HG02973 (cell line): Measurements from ENCODE around the gene ACP2.
A peak's percentile ranks its signal among the peaks of the same experiment; 100 is the strongest.

ENCODE experiments used
- ATAC-seq: cut with Tn5 transposase; IDR thresholded peaks from one replicate; pipeline ENCODE4 v1.9.1; 2021; ENCODE audit warnings: moderate library complexity; ENCODE audit not compliant: unreplicated experiment

ACP2 gene

GRCh38 chr11:47269002-47269828, 20.6 kb upstream of the ACP2 start:
- ATAC-seq = peak; percentile 41

GRCh38 chr11:47268448-47269001, 19.9 kb upstream of the ACP2 start:
- no peak for ATAC-seq

- no peak for ATAC-seq
These were observed 19.3 kb upstream of the ACP2 start for GRCh38 chr11:47267876-47268275.

- no peak for ATAC-seq
These were observed 15.9 kb upstream of the ACP2 start for GRCh38 chr11:47264521-47264920.

DNA sequence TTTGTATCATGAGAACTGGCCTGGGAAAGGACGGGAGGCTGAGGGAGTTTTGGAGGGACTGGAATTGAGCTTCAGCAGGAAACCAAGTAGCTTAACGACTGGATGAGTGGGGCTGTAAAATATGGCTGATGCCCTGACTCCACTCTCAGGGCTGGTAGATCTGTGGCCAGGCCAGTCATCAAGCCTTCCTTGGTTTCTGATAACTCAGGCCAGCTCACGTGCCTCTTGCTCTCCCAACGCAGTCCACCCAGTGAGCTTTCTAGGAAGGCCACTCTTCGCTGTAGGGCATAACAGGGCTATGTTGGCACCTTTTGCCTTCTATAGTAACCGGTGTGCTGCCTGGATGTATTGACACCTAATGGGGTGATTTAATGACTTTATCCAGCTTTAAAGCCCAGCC, 15.5 kb upstream of the ACP2 start:
- no peak for ATAC-seq

DNA sequence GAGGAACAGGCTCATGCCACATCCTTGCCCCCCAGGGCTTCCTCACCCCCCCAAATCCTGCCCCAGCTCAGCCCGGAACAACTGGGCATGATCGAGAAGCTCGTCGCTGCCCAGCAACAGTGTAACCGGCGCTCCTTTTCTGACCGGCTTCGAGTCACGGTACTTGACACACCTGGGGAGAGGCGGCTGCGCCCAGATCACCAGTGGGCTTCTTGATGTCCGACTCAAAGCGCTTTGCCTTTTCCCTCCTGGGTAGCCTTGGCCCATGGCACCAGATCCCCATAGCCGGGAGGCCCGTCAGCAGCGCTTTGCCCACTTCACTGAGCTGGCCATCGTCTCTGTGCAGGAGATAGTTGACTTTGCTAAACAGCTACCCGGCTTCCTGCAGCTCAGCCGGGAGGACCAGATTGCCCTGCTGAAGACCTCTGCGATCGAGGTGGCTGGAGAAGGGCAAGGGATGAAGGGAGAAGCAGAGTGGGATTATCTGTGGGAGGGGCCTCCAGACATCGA, 12.7 kb upstream of the ACP2 start:
- ATAC-seq = no peak

DNA sequence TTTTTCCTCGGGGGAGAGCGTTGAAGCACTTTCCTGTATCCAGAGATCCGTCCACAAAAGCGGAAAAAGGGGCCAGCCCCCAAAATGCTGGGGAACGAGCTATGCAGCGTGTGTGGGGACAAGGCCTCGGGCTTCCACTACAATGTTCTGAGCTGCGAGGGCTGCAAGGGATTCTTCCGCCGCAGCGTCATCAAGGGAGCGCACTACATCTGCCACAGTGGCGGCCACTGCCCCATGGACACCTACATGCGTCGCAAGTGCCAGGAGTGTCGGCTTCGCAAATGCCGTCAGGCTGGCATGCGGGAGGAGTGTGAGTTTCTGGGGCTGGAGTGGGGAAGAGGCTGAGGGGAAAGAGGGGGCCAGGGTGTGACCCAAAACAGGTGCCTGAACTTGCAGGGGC, 11.8 kb upstream of the ACP2 start:
- ATAC-seq = no peak

- no peak for ATAC-seq
These were observed 10.8 kb upstream of the ACP2 start for GRCh38 chr11:47259232-47259977.

GRCh38 chr11:47258317-47258902, 9.8 kb upstream of the ACP2 start:
- ATAC-seq = no peak

DNA sequence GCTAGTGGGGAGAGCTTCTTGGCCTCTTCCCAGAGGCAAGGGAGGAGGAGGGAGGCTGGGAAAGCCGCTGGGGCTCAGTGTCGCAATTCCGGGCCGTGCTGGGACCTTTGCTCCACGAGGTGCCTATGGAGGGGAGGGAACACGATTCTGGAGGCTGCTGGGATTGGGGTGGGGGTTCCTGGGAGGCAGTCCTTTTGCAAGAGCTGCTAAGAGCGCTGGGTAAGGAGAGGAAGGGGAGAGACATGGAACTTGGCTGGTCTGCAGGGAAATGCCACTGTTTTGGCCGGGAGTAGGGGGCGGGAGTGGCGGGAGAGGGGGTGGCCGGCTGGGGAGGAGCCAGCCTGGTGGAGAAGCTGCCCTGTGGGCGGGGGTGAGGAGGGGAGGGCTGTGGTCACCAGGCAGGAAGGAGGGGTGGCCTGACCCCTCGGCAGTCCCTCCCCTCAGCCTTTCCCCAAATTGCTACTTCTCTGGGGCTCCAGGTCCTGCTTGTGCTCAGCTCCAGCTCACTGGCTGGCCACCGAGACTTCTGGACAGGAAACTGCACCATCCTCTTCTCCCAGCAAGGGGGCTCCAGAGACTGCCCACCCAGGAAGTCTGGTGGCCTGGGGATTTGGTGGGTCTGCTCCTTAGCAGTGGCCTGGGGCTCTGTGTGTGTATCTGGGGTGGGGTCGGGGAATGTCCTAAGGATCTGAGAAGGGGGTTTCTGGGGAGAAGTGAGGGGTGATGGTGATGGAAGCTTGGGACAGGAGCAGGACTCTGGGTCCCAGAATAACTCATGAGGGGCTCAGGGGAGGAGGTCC, 9.1 kb upstream of the ACP2 start, which contains the start of gene NR1H3:
TSS of gene NR1H3 (plus strand) at position 480 of the 800 bp plus-strand sequence. CDS start 1,221 bp downstream, outside the sequence.
- no peak for ATAC-seq

GRCh38 chr11:47257177-47257516, 8.5 kb upstream of the ACP2 start:
- ATAC-seq = no peak

DNA sequence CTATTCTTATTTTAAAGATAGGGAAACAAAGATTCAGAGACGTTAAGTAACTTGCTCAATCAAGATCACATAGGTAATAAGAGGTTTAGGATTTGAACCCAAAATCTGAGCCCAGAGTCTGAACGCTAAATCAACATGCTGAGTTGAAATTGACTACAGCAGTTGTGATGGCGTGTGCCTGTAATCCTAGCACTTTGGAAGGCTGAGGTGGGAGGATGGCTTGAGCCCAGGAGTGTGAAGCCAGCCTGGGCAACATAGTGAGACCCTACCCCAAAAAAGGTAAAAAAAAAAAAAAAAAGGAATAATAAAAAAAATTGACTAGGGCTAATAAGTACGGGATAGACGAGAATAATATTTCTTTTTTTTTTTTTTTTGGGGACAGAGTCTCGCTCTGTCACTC, 7.8 kb upstream of the ACP2 start:
- no peak for ATAC-seq

DNA sequence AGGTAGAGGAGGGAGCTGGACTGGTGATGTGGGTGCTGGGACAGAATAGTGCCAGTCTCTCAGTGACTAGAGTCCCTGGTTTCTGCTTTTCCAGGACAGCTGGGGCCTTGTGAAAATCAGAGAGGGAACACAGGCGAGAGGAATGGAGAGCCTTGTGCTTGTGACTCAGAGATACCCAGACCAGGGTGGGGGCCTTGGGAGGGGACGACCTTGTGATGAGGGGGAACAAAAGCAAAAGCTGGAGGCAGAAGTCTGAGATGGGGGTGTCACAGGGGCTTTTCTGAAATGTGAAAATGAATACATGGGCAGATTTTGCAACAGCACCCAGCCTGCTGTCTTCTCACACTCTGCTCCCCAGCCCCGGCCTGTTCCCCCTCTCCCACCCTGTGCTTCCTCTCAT, 5.8 kb upstream of the ACP2 start:
- ATAC-seq = no peak

- no peak for ATAC-seq
These were observed 5.0 kb upstream of the ACP2 start for GRCh38 chr11:47253660-47254059.

GRCh38 chr11:47251751-47252150, 3.1 kb upstream of the ACP2 start:
- ATAC-seq = no peak

GRCh38 chr11:47249378-47249715, 733 bp upstream of the ACP2 start:
- ATAC-seq = no peak

- peak; percentile 27 for ATAC-seq
These were observed 330 bp downstream of the ACP2 start for GRCh38 chr11:47248304-47248663.

GRCh38 chr11:47247502-47247901, 1.1 kb downstream of the ACP2 start:
- ATAC-seq = no peak

DNA sequence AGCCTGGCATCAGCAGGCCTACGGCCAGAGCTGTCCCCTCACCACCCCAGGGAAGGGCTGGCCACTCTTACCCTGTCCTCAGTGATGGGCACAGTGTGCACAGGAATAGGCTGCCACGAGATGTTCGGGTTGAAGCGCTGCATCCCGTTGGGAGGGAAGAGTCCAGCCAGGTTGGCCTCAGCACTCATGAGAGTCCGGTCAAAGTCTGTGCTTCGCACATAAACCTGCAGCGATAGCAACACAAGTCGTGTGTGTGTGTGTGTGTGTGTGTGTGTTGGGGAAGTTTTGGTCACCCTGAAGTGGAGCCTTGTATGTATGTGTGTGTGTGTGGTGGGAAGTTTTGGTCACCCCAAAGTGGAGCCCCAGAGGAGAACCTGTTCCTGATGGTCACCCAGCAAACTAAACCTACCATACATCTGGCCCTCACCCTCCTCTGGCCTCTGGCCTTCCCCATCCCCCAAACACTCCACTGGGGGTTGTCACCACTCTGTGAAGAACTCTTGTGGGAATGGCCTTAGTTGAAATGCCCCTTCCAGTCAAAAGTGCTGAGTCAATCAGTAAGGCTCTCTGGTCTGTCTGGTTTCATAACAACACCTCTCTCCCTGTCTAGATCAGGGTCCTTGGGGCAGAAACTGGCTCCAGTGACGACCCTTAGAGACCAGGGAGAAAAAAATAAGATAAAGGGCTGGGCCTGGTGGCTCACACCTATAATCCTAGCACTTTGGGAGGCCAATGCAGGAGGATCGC, 2.8 kb downstream of the ACP2 start:
- ATAC-seq = no peak
